ENCODE measurements around the gene COX4I2.
A peak's percentile ranks its signal among the peaks of the same experiment; 100 is the strongest.

Gene COX4I2

DNA sequence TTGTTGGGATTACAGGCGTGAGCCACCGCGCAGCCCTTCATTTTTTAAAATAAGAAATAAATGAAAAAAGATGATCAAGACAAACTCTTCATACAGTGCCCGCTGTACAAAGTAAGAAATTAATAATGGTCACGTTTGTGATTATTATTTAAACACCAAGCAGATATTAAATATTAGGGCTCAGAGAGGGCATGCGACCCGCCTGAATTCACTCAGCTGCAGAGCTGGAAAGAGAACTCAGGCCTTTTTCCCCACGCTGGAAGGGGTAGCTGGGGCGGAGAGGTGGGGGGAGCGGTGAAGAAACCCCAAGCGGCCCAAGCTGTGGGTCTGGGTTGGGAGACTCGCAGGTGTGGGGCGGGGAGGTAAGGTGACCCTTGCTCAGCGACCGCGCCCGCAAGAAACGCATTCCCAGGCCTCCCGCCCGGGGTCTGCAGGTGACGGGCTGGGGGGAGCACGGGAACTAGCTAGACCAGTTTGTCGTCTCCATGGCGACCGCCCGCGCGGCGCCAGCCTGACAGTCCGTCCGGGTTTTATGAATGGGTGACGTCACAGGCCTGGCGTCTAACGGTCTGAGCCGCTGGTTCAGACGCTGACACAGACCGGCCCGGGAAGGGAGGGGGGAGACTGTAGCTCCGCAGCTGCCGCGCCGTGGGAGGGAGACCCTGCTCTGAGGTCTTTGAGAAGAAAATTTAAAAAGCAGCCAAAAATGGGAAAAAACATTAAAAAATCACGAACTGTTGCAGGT lies 33.7 kb upstream of the COX4I2 start:
- peak overlapping the region; percentile 98 for H3K4me3 ChIP-seq (ENCODE audit: low read depth, low read length)
- in situ Hi-C loops (cut with HindIII; ENCODE audit: low sequenced_read_pairs): no loop called here
- TF ChIP-seq, protein P1, sequence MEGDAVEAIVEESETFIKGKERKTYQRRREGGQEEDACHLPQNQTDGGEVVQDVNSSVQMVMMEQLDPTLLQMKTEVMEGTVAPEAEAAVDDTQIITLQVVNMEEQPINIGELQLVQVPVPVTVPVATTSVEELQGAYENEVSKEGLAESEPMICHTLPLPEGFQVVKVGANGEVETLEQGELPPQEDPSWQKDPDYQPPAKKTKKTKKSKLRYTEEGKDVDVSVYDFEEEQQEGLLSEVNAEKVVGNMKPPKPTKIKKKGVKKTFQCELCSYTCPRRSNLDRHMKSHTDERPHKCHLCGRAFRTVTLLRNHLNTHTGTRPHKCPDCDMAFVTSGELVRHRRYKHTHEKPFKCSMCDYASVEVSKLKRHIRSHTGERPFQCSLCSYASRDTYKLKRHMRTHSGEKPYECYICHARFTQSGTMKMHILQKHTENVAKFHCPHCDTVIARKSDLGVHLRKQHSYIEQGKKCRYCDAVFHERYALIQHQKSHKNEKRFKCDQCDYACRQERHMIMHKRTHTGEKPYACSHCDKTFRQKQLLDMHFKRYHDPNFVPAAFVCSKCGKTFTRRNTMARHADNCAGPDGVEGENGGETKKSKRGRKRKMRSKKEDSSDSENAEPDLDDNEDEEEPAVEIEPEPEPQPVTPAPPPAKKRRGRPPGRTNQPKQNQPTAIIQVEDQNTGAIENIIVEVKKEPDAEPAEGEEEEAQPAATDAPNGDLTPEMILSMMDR (IDR thresholded peaks at IDR 0.05; ENCODE audit: low read depth, low read length): no peak
- DNase-seq (ENCODE audit: low read depth, low spot score): peak; percentile 99

DNA sequence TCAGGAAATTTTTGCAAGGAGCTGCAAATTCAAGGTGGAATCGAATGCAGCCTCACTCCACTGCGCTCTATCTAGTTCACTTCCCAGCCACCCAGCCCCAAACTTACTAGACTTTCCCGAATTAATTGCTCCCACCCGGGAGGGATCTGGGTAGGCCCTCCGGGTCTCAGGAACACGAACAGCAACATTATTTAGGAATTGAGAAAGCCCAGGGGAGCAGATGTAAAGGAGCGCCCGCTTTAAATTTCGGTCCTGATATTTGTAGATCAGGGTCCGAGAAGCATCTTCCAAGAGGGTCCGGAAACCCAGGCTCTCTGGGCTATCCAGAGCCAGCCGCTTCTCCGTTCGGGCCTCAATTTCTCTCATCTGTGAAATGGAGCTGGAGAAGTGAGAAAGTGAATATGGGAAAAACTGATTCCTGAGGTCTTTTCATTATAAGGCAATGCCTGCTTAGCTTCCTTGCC lies 33.1 kb upstream of the COX4I2 start:
- TF ChIP-seq, protein P1 (IDR thresholded peaks at IDR 0.05; ENCODE audit: low read depth, low read length): no peak
- in situ Hi-C loops (cut with HindIII; ENCODE audit: low sequenced_read_pairs): no loop called here
- no peak for DNase-seq (ENCODE audit: low read depth, low spot score)
- H3K4me3 ChIP-seq (ENCODE audit: low read depth, low read length): peak overlapping the region; percentile 98

DNA sequence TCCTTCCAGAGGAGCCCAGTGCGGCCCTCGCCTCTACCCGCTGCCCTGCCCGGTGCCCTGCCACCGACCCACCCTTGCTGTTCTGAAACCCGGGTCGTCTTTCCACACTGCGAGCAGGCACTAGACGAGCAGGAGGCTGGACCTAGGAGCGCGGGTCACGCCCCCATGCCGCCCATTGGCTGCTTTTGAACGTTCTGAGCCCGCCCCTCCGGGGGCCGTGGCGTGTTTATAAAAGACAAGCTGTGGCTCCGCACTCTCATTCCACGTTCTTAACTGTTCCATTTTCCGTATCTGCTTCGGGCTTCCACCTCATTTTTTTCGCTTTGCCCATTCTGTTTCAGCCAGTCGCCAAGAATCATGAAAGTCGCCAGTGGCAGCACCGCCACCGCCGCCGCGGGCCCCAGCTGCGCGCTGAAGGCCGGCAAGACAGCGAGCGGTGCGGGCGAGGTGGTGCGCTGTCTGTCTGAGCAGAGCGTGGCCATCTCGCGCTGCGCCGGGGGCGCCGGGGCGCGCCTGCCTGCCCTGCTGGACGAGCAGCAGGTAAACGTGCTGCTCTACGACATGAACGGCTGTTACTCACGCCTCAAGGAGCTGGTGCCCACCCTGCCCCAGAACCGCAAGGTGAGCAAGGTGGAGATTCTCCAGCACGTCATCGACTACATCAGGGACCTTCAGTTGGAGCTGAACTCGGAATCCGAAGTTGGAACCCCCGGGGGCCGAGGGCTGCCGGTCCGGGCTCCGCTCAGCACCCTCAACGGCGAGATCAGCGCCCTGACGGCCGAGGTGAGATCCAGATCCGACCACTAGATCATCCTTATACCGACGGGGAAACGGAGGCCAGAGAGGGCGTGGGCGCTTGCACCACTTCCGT lies 32.4 kb upstream of the COX4I2 start, which contains the start of gene ID1:
ID1 (plus strand) TSS at position 259 of the 871 bp plus-strand sequence; CDS start at position 358, 99 bp downstream.
- in situ Hi-C loops (cut with HindIII; ENCODE audit: low sequenced_read_pairs): no loop called here
- TF ChIP-seq, protein P1 (IDR thresholded peaks at IDR 0.05; ENCODE audit: low read depth, low read length): no peak
- H3K4me3 ChIP-seq (ENCODE audit: low read depth, low read length): peak within 1 kb of the TSS; percentile 98
- peak; percentile 98 for DNase-seq (ENCODE audit: low read depth, low spot score)

DNA sequence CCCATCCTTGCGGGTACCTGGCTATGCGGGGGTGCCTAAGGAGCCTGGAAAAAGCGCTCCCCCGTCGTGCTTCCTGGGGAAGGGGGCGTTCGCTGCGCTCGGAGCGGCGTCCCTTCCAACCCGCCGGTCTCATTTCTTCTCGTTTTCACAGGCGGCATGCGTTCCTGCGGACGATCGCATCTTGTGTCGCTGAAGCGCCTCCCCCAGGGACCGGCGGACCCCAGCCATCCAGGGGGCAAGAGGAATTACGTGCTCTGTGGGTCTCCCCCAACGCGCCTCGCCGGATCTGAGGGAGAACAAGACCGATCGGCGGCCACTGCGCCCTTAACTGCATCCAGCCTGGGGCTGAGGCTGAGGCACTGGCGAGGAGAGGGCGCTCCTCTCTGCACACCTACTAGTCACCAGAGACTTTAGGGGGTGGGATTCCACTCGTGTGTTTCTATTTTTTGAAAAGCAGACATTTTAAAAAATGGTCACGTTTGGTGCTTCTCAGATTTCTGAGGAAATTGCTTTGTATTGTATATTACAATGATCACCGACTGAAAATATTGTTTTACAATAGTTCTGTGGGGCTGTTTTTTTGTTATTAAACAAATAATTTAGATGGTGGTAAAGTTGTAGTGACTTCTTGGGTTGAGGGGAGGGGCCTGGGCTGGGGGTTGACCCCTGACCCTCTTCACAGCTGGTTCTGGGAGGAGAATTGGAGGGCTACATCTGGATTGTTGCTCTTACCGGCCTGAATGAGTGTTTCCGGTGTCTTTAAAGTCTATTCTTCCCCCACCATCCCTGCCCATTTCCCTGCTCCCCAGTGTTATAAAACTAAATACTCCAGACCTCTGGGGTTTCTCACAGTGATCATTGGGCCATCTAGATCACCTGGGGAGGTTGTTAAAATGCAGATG lies 31.6 kb upstream of the COX4I2 start:
- H3K4me3 ChIP-seq (ENCODE audit: low read depth, low read length): peak overlapping the region; percentile 98
- in situ Hi-C loops (cut with HindIII; ENCODE audit: low sequenced_read_pairs): no loop called here
- no peak for DNase-seq (ENCODE audit: low read depth, low spot score)
- TF ChIP-seq, protein P1 (IDR thresholded peaks at IDR 0.05; ENCODE audit: low read depth, low read length): no peak

DNA sequence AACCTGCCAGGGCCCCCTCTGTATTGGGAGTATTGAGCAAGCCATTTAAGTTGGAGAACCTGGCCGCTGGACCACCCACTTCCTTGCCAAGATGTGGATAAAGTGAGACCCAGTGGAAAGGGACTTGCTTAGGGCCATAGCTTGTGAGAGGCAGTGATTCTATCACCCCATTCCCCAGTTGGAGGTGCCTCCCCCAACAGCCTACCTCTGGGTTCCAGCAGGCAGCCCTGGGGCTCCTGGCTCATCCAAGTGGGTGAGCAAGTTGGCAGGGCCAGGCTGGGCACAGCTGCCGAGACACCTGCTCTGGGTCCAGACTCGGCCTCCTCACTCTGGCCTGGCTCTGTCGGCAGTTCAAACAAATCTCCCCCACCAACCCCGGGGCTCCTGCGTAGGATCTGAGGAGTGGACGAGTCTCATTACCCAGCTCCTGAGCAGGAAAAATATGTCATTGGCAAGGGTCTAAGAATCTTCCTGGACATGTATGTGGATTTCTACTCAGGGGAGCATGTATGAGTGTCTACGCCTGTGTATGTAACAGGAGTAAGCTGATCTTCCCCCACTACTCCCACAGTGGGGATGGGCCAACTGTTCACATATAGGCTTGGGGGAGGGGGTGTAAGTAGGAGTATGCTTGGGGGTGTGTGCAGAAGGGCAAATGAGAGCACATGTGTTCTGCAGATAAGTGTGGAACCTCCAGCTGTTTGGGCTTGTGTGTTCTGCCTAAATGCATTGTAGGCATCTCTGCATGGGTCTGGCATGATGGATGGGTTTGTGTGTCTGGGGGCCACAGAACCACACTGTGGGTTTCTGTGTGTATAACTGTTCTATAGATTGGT lies 30.7 kb upstream of the COX4I2 start:
- in situ Hi-C loops (cut with HindIII; ENCODE audit: low sequenced_read_pairs): no loop called here
- peak; percentile 85 for DNase-seq (ENCODE audit: low read depth, low spot score)
- H3K4me3 ChIP-seq (ENCODE audit: low read depth, low read length): peak overlapping the region; percentile 98
- TF ChIP-seq, protein P1 (IDR thresholded peaks at IDR 0.05; ENCODE audit: low read depth, low read length): no peak
